H9 (cell line): ENCODE data around the gene CDH4. TPM values are rescaled to one million over a fixed set of nuclear protein-coding genes. Genes with fewer than 3 reads are reported as not detected.

Experiments
- DNase-seq: peaks from one replicate; pipeline ENCODE4 v3.0.0-alpha.2; 2017
- H2AFZ ChIP-seq: one replicate; pipeline ENCODE4 v1.6.1; 2013; ENCODE audit warnings: mild to moderate bottlenecking, low read length, control low read depth, moderate library complexity
- H2AK5ac ChIP-seq: 2 replicates; pipeline ENCODE4 v1.6.1; 2013; ENCODE audit warnings: low read length, control low read depth, mixed read lengths; ENCODE audit not compliant: insufficient read length
- H2BK120ac ChIP-seq: one replicate; pipeline ENCODE4 v1.6.1; 2013; ENCODE audit warnings: low read depth, mild to moderate bottlenecking, low read length, control low read depth, inconsistent platforms; ENCODE audit not compliant: poor library complexity, severe bottlenecking
- H2BK12ac ChIP-seq: 2 replicates; pipeline ENCODE4 v1.6.1; 2013; ENCODE audit warnings: low read length, control low read depth, mixed read lengths, low read depth; ENCODE audit not compliant: insufficient read length
- H2BK15ac ChIP-seq: 2 replicates; pipeline ENCODE4 v1.6.1; 2013; ENCODE audit warnings: low read depth, low read length, control low read depth
- H2BK20ac ChIP-seq: one replicate; pipeline ENCODE4 v1.6.1; 2013; ENCODE audit warnings: low read depth, mild to moderate bottlenecking, low read length, control low read depth, inconsistent platforms; ENCODE audit not compliant: poor library complexity, severe bottlenecking
- H2BK5ac ChIP-seq: 2 replicates; pipeline ENCODE4 v1.6.1; 2013; ENCODE audit warnings: low read length, control low read depth, mixed read lengths; ENCODE audit not compliant: insufficient read length
- H3K14ac ChIP-seq: 2 replicates; pipeline ENCODE4 v1.6.1; 2013; ENCODE audit warnings: low read length, control low read depth; ENCODE audit not compliant: insufficient read depth
- H3K18ac ChIP-seq: 2 replicates; pipeline ENCODE4 v1.6.1; 2013; ENCODE audit warnings: low read depth, mild to moderate bottlenecking, mixed read lengths, low read length, control low read depth; ENCODE audit not compliant: insufficient read length
- H3K23ac ChIP-seq: 2 replicates; pipeline ENCODE4 v1.6.1; 2013; ENCODE audit warnings: low read length, control low read depth, mixed read lengths, low read depth; ENCODE audit not compliant: insufficient read length
- H3K23me2 ChIP-seq: 2 replicates; pipeline ENCODE4 v1.6.1; 2013; ENCODE audit warnings: low read depth, mild to moderate bottlenecking, mixed read lengths, low read length, control low read depth; ENCODE audit not compliant: insufficient read length, poor library complexity, severe bottlenecking
- H3K27ac ChIP-seq: 2 replicates; pipeline ENCODE4 v1.5.1; 2013; ENCODE audit warnings: low read length, control low read depth, mixed read lengths, low read depth; ENCODE audit not compliant: insufficient read length
- H3K27me3 ChIP-seq: 2 replicates; pipeline ENCODE4 v1.6.1; 2013; ENCODE audit warnings: low read length, control low read depth, inconsistent platforms; ENCODE audit not compliant: insufficient read depth
- H3K4ac ChIP-seq: 2 replicates; pipeline ENCODE4 v1.6.1; 2013; ENCODE audit warnings: low read depth, mild to moderate bottlenecking, control low read depth, inconsistent platforms, low read length, moderate library complexity
- H3K4me1 ChIP-seq: 2 replicates; pipeline ENCODE4 v1.6.1; 2013; ENCODE audit warnings: low read length, control low read depth, inconsistent platforms; ENCODE audit not compliant: insufficient read depth
- H3K4me2 ChIP-seq: 2 replicates; pipeline ENCODE4 v1.6.1; 2013; ENCODE audit warnings: low read length, control low read depth, mixed read lengths; ENCODE audit not compliant: insufficient read length, insufficient read depth
- H3K56ac ChIP-seq: 2 replicates; pipeline ENCODE4 v1.6.1; 2013; ENCODE audit warnings: low read depth, mild to moderate bottlenecking, mixed read lengths, low read length, control low read depth; ENCODE audit not compliant: insufficient read length
- H3K79me1 ChIP-seq: 2 replicates; pipeline ENCODE4 v1.6.1; 2013; ENCODE audit warnings: low read depth, mild to moderate bottlenecking, moderate library complexity, low read length, control low read depth, inconsistent platforms; ENCODE audit not compliant: insufficient read depth, poor library complexity, severe bottlenecking
- H3K79me2 ChIP-seq: 2 replicates; pipeline ENCODE4 v1.6.1; 2013; ENCODE audit warnings: low read length, control low read depth, inconsistent platforms; ENCODE audit not compliant: insufficient read depth
- H3K9ac ChIP-seq: 2 replicates; pipeline ENCODE4 v1.6.1; 2013; ENCODE audit warnings: low read length, control low read depth, mixed read lengths; ENCODE audit not compliant: insufficient read length; ENCODE audit errors: extremely low read depth
- H3K9me3 ChIP-seq: one replicate; pipeline ENCODE4 v1.6.1; 2013; ENCODE audit warnings: low read depth, low read length, inconsistent platforms; ENCODE audit not compliant: control insufficient read depth
- H3T11ph ChIP-seq: one replicate; pipeline ENCODE4 v1.6.1; 2013; ENCODE audit warnings: mild to moderate bottlenecking, low read length, control low read depth, inconsistent platforms
- H4K20me1 ChIP-seq: one replicate; pipeline ENCODE4 v1.6.1; 2013; ENCODE audit not compliant: control insufficient read depth, insufficient read length, insufficient read depth
- H4K5ac ChIP-seq: 2 replicates; pipeline ENCODE4 v1.6.1; 2013; ENCODE audit warnings: low read depth, mild to moderate bottlenecking, mixed read lengths, low read length, control low read depth; ENCODE audit not compliant: insufficient read length
- H4K8ac ChIP-seq: replicated peaks from 2 replicates; pipeline ENCODE4 v1.6.1; 2013; ENCODE audit warnings: low read length, control low read depth, mixed read lengths, low read depth; ENCODE audit not compliant: insufficient read length
- H4K91ac ChIP-seq: 2 replicates; pipeline ENCODE4 v1.6.1; 2013; ENCODE audit warnings: low read depth, mild to moderate bottlenecking, moderate library complexity, mixed read lengths, low read length, control low read depth; ENCODE audit not compliant: insufficient read length
- H3K27ac Mint-ChIP-seq, 3 experiments: 2 replicates in 2 of 3; 3 replicates in 1 of 3; pipeline ENCODE4 v1.8.0; 2020 to 2021; ENCODE audit warnings: mixed read lengths in 3 of 3, mild to moderate bottlenecking in 1 of 3, moderate library complexity in 1 of 3
- H3K27me3 Mint-ChIP-seq: 2 replicates; pipeline ENCODE4 v1.8.0; 2021; ENCODE audit warnings: low read depth, mild to moderate bottlenecking, moderate library complexity, mixed read lengths
- H3K36me3 Mint-ChIP-seq, 3 experiments: 2 replicates in 2 of 3; 3 replicates in 1 of 3; pipeline ENCODE4 v1.8.0; 2020 to 2021; ENCODE audit warnings: low read depth in 3 of 3, mixed read lengths in 3 of 3; ENCODE audit not compliant: insufficient read depth in 1 of 3
- H3K4me1 Mint-ChIP-seq, 2 experiments: 2 replicates each; pipeline ENCODE4 v1.8.0; 2020; ENCODE audit warnings: mixed read lengths in 2 of 2
- H3K4me3 Mint-ChIP-seq, 2 experiments: 2 replicates in 1 of 2; 3 replicates in 1 of 2; pipeline ENCODE4 v1.8.0; 2020 to 2021; ENCODE audit warnings: mild to moderate bottlenecking in 2 of 2, mixed read lengths in 2 of 2, moderate library complexity in 1 of 2
- H3K9me3 Mint-ChIP-seq, 2 experiments: 2 replicates in 1 of 2; 3 replicates in 1 of 2; pipeline ENCODE4 v1.8.0; 2020; ENCODE audit warnings: mild to moderate bottlenecking in 2 of 2, mixed read lengths in 2 of 2, moderate library complexity in 1 of 2
- WGBS: extraction: QIAGEN DNeasy Blood & Tissue Kit; methylation state at CpG from one replicate; pipeline ENCODE4 v1.1.7; 2013; ENCODE audit warnings: missing lambda C conversion rate, low lambda C conversion rate, mixed read lengths; ENCODE audit not compliant: insufficient read length; ENCODE audit errors: extremely low coverage; 5-methylcytosine and 5-hydroxymethylcytosine counted together
- total RNA-seq: library from RNA; stranded (reverse); gene quantifications from 2 replicates; pipeline ENCODE4 v1.2.1, GENCODE V29; 2021
- TF ChIP-seq, protein P1 (sequence below): fragments of 200-600 bp; sonication (generic); conservative IDR thresholded peaks from 3 replicates; pipeline ENCODE4 v1.8.0; 2021; ENCODE audit warnings: antibody characterized with exemption, mild to moderate bottlenecking

The CDH4 gene
- total RNA-seq, 1 experiment from 2014 or later, result 3.0 TPM

DNA sequence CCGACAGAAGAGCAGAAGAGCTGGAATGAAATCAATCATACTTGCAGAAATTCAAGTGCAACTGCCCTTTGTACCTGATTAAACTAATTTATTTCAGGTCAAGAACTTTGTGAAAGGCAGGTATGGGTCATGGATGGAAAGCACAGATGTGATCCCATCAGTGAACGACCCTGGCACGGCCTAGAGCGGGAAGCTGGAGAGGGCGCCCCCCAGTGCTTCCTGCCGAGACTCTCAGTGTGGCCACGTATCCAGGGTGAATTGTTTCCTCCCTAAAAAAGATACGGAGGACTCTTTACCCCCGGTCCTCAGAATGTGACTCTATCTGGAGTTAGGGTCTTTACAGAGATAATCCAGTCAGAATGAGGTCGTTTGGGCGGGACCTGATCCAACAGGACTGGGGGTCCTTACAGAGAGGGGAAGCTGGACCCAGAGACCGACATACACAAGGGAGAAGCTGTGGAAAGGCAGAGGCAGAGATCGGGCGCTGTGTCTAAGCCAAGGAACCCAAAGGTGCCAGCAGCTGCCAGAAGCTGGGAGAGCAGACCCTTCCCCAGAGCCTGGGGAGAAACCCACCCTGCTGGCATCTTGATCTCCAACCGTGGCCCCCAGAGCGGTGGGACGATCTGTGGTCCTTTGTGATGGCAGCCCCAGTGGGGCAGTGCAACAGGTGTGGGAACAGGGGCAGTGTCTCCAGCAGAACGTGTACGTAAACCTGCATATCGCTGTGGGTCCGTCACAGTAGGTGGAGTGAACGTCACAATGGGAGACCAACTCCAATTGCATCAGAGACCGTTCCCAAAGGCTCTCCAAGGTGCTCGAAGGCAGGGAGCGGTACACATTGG is 721.7 kb downstream of the CDH4 start:
- WGBS, result no CpG with 5 or more reads among the region's 25 CpGs
- Histone ChIP-seq H3K27me3 (peaks cover 2% of the 10 kb centered on the region; the same call in 1 of the 2 replicates), H2BK20ac (no peak overlapping the region), H3K14ac (no peak overlapping the region), H2BK5ac (no peak overlapping the region), H2BK120ac (no peak overlapping the region), H3K23ac (no peak overlapping the region), H4K20me1 (no peaks in the 10 kb centered on the region), H3K4me2 (no peak overlapping the region), H4K5ac (no peak overlapping the region), H2AK5ac (no peak overlapping the region), H4K8ac (no peak overlapping the region), H3K79me2 (no peaks in the 10 kb centered on the region), H3K18ac (no peak overlapping the region), H3K79me1 (no peaks in the 10 kb centered on the region), H3K4ac (no peak overlapping the region), H3T11ph (no peak overlapping the region), H3K56ac (no peak overlapping the region), H2BK15ac (no peak overlapping the region), H2AFZ (no peak overlapping the region), H3K9me3 (no peaks in the 10 kb centered on the region), H3K27ac (no peak overlapping the region), H3K23me2 (no peaks in the 10 kb centered on the region), H2BK12ac (no peak overlapping the region), H3K4me1 (no peaks in the 10 kb centered on the region), H3K9ac (no peak overlapping the region), H4K91ac (no peak overlapping the region)
- no peaks in the 10 kb centered on the region for H3K9me3 Mint-ChIP-seq
- no peaks in the 10 kb centered on the region; the same call in 1 of the 2 replicates for H3K27me3 Mint-ChIP-seq
- peaks cover 20 to 40% (median 32%) of the 10 kb centered on the region in 3 experiments; a peak in 6 of 7 replicates for H3K36me3 Mint-ChIP-seq
- TF ChIP-seq, protein P1, sequence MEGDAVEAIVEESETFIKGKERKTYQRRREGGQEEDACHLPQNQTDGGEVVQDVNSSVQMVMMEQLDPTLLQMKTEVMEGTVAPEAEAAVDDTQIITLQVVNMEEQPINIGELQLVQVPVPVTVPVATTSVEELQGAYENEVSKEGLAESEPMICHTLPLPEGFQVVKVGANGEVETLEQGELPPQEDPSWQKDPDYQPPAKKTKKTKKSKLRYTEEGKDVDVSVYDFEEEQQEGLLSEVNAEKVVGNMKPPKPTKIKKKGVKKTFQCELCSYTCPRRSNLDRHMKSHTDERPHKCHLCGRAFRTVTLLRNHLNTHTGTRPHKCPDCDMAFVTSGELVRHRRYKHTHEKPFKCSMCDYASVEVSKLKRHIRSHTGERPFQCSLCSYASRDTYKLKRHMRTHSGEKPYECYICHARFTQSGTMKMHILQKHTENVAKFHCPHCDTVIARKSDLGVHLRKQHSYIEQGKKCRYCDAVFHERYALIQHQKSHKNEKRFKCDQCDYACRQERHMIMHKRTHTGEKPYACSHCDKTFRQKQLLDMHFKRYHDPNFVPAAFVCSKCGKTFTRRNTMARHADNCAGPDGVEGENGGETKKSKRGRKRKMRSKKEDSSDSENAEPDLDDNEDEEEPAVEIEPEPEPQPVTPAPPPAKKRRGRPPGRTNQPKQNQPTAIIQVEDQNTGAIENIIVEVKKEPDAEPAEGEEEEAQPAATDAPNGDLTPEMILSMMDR, result peak; percentile 61
- peaks cover 2% of the 10 kb centered on the region in 2 experiments; a peak in 2 of 4 replicates for H3K4me1 Mint-ChIP-seq
- no peak overlapping the region for H3K4me3 Mint-ChIP-seq
- H3K27ac Mint-ChIP-seq, result peak overlapping the region; percentile 6 to 90 (median 73); a peak in 3 of 7 replicates
- DNase-seq, result no peak
